Measurements from ENCODE around the gene PPP2R1B. TPM values are rescaled to one million over a fixed set of nuclear protein-coding genes. Genes with fewer than 3 reads are reported as not detected.

PPP2R1B gene
- total RNA-seq, 4 donors from 2014 or later = 11.1 to 21.9 (median 20.5) TPM

DNA sequence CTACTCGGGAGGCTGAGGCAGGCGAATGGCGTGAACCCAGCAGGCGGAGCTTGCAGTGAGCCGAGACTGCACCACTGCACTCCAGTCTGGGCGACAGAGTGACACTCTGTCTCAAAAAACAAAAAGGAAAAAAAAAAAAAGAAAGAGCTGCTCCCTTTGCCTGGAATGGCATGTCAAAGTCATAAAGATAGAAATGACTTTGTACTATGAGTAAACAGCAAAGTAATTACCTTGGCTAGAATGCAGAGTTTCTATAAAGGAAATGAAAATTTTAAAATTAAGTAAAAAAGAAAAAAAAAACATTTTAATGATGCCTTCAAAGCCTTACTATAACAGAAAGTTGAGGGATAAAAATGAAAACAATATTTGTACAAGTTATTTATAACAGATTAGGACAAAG is 10.1 kb downstream of the PPP2R1B start:
- no peaks in the 10 kb centered on the region for H3K27me3 ChIP-seq
- ATAC-seq = no peak
- TF ChIP-seq POLR2A (IDR thresholded peaks at IDR 0.05) = no peak
- no peak for TF ChIP-seq POLR2AphosphoS5 (IDR thresholded peaks at IDR 0.05)
- no peak for TF ChIP-seq EP300 (IDR thresholded peaks at IDR 0.05)
- TF ChIP-seq, protein P1, sequence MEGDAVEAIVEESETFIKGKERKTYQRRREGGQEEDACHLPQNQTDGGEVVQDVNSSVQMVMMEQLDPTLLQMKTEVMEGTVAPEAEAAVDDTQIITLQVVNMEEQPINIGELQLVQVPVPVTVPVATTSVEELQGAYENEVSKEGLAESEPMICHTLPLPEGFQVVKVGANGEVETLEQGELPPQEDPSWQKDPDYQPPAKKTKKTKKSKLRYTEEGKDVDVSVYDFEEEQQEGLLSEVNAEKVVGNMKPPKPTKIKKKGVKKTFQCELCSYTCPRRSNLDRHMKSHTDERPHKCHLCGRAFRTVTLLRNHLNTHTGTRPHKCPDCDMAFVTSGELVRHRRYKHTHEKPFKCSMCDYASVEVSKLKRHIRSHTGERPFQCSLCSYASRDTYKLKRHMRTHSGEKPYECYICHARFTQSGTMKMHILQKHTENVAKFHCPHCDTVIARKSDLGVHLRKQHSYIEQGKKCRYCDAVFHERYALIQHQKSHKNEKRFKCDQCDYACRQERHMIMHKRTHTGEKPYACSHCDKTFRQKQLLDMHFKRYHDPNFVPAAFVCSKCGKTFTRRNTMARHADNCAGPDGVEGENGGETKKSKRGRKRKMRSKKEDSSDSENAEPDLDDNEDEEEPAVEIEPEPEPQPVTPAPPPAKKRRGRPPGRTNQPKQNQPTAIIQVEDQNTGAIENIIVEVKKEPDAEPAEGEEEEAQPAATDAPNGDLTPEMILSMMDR (IDR thresholded peaks at IDR 0.05) = no peak
- H3K4me1 ChIP-seq = peaks cover 0 to 6% (median 0%) of the 10 kb centered on the region in 3 donors
- no peaks in the 10 kb centered on the region for H3K9me3 ChIP-seq
- 83 to 100% methylated on average over 2 to 4 of the region's 6 CpGs for WGBS, 2 donors (ENCODE audit: low coverage in 1 of 2)
- no peak overlapping the region for H3K27ac ChIP-seq
- H3K4me3 ChIP-seq = no peak overlapping the region
- H3K36me3 ChIP-seq = peaks cover 8 to 100% of the 10 kb centered on the region in 2 donors

GRCh38 chr11:111749646-111750045 is 16.5 kb downstream of the PPP2R1B start:
- TF ChIP-seq, protein P1 (IDR thresholded peaks at IDR 0.05) = no peak
- no peak for TF ChIP-seq POLR2AphosphoS5 (IDR thresholded peaks at IDR 0.05)
- TF ChIP-seq EP300 (IDR thresholded peaks at IDR 0.05) = no peak
- TF ChIP-seq POLR2A (IDR thresholded peaks at IDR 0.05) = no peak
- Histone ChIP-seq H3K27ac (no peak overlapping the region), H3K4me3 (no peak overlapping the region), H3K4me1 (peaks cover 0 to 17% (median 0%) of the 10 kb centered on the region in 3 donors), H3K9me3 (no peaks in the 10 kb centered on the region), H3K27me3 (no peaks in the 10 kb centered on the region), H3K36me3 (peaks cover 5 to 88% of the 10 kb centered on the region in 2 donors)
- no peak for ATAC-seq

- no peak for ATAC-seq
- Histone ChIP-seq H3K27me3 (no peaks in the 10 kb centered on the region), H3K36me3 (peaks cover 0 to 88% of the 10 kb centered on the region in 2 donors), H3K4me1 (peaks cover 0 to 19% (median 0%) of the 10 kb centered on the region in 3 donors), H3K4me3 (no peak overlapping the region), H3K27ac (peak overlapping the region in 1 of 4 donors; percentile 16), H3K9me3 (no peaks in the 10 kb centered on the region)
- TF ChIP-seq, protein P1 (IDR thresholded peaks at IDR 0.05) = no peak
- no peak for TF ChIP-seq POLR2AphosphoS5 (IDR thresholded peaks at IDR 0.05)
- TF ChIP-seq EP300 (IDR thresholded peaks at IDR 0.05) = no peak
- no peak for TF ChIP-seq POLR2A (IDR thresholded peaks at IDR 0.05)
- 62 to 83% methylated on average over 5 to 7 of the region's 7 CpGs for WGBS, 2 donors (ENCODE audit: low coverage in 1 of 2)
Observed at GRCh38 chr11:111748035-111748804, 18.0 kb downstream of the PPP2R1B start.

GRCh38 chr11:111745719-111746504 is 20.3 kb downstream of the PPP2R1B start:
- peak; percentile 65 for ATAC-seq
- H3K9me3 ChIP-seq = no peaks in the 10 kb centered on the region
- peak overlapping the region; percentile 35 to 71 (median 58) for H3K27ac ChIP-seq
- peaks cover 0 to 19% (median 0%) of the 10 kb centered on the region in 3 donors for H3K4me1 ChIP-seq
- WGBS, 2 donors (ENCODE audit: low coverage in 1 of 2) = 22 to 82% methylated on average over 1 to 6 of the region's 6 CpGs
- TF ChIP-seq POLR2AphosphoS5 (IDR thresholded peaks at IDR 0.05) (no peak), EP300 (IDR thresholded peaks at IDR 0.05) (no peak), POLR2A (IDR thresholded peaks at IDR 0.05) (no peak)
- H3K4me3 ChIP-seq = no peak overlapping the region
- H3K36me3 ChIP-seq = peaks cover 0 to 87% of the 10 kb centered on the region in 2 donors
- no peaks in the 10 kb centered on the region for H3K27me3 ChIP-seq

- TF ChIP-seq POLR2A (IDR thresholded peaks at IDR 0.05) = no peak
- TF ChIP-seq, protein P1 (IDR thresholded peaks at IDR 0.05) = no peak
- no peak for TF ChIP-seq EP300 (IDR thresholded peaks at IDR 0.05)
- TF ChIP-seq POLR2AphosphoS5 (IDR thresholded peaks at IDR 0.05) = no peak
- H3K9me3 ChIP-seq = no peaks in the 10 kb centered on the region
- peaks cover 0 to 24% (median 0%) of the 10 kb centered on the region in 3 donors for H3K4me1 ChIP-seq
- ATAC-seq = no peak
- H3K36me3 ChIP-seq = peaks cover 0 to 77% of the 10 kb centered on the region in 2 donors
- H3K4me3 ChIP-seq = no peak overlapping the region
- H3K27ac ChIP-seq = no peak overlapping the region
- H3K27me3 ChIP-seq = no peaks in the 10 kb centered on the region
- WGBS, 2 donors (ENCODE audit: low coverage in 1 of 2) = 83 to 85% methylated on average over 1 to 2 of the region's 2 CpGs
Observed at GRCh38 chr11:111743700-111744099, 22.5 kb downstream of the PPP2R1B start.
